Natural killer cell (primary cell): ENCODE results near the gene LNX2. TPM values are rescaled to one million over a fixed set of nuclear protein-coding genes. Genes with fewer than 3 reads are reported as not detected.

ENCODE experiments used
- ATAC-seq, 3 donors: fragments of 150-1000 bp in 2 of 3; fragments of 200-7000 bp in 1 of 3; cut with Tn5 transposase; 1 replicate in 1 of 3; 2 replicates in 2 of 3; pipeline ENCODE4 v1.10.0; 2021; ENCODE audit warnings: mild to moderate bottlenecking in 2 of 3, moderate library complexity in 2 of 3
- DNase-seq, 2 donors: peaks; one replicate each; pipeline versions ENCODE4 v3.0.0 to v3.0.0-alpha.2; 2013 to 2021; ENCODE audit warnings: mixed read lengths in 1 of 2
- H3K27ac ChIP-seq: one replicate; pipeline ENCODE4 v1.5.1; 2013; ENCODE audit warnings: mild to moderate bottlenecking, low read length
- H3K27me3 ChIP-seq: one replicate; pipeline ENCODE4 v1.6.1; 2013; ENCODE audit warnings: low read length; ENCODE audit not compliant: control insufficient read depth, insufficient read depth
- H3K36me3 ChIP-seq: one replicate; pipeline ENCODE4 v1.6.1; 2013; ENCODE audit warnings: low read length; ENCODE audit not compliant: control insufficient read depth, insufficient read depth
- H3K4me1 ChIP-seq: one replicate; pipeline ENCODE4 v1.6.1; 2013; ENCODE audit warnings: low read length; ENCODE audit not compliant: control insufficient read depth, insufficient read depth
- H3K4me3 ChIP-seq: one replicate; pipeline ENCODE4 v1.5.1; 2013; ENCODE audit warnings: low read length
- H3K9me3 ChIP-seq: one replicate; pipeline ENCODE4 v1.6.1; 2013; ENCODE audit warnings: low read length; ENCODE audit not compliant: control insufficient read depth, insufficient read depth
- H3K27ac Mint-ChIP-seq, 2 donors: one replicate each; pipeline ENCODE4 v1.8.0; 2022; ENCODE audit warnings: mild to moderate bottlenecking in 2 of 2, mixed read lengths in 2 of 2, moderate library complexity in 1 of 2
- H3K27me3 Mint-ChIP-seq, 2 donors: one replicate each; pipeline ENCODE4 v1.8.0; 2022; ENCODE audit warnings: low read depth in 2 of 2, mixed read lengths in 2 of 2
- H3K36me3 Mint-ChIP-seq: one replicate; pipeline ENCODE4 v1.8.0; 2022; ENCODE audit warnings: mixed read lengths
- H3K4me1 Mint-ChIP-seq, 2 donors: one replicate each; pipeline ENCODE4 v1.8.0; 2022; ENCODE audit warnings: mixed read lengths in 2 of 2
- H3K4me3 Mint-ChIP-seq: one replicate; pipeline ENCODE4 v1.8.0; 2022; ENCODE audit warnings: mild to moderate bottlenecking, moderate library complexity, mixed read lengths
- H3K9me3 Mint-ChIP-seq, 2 donors: one replicate each; pipeline ENCODE4 v1.8.0; 2022; ENCODE audit warnings: mixed read lengths in 2 of 2
- CTCF ChIP-seq: fragments of 200-600 bp; IDR thresholded peaks from one replicate; pipeline ENCODE4 v1.8.0; 2022; ENCODE audit warnings: antibody characterized with exemption
- WGBS: methylation state at CpG from one replicate; pipeline ENCODE4 v1.1.7; 2013; ENCODE audit warnings: missing lambda C conversion rate; ENCODE audit not compliant: insufficient coverage; 5-methylcytosine and 5-hydroxymethylcytosine counted together
- intact Hi-C: fragments of 100-400 bp; cut with micrococcal nuclease; formaldehyde crosslinking; loops from one replicate; pipeline ENCODE4 v1.14.2; 2022
- total RNA-seq, 4 donors: library from RNA; stranded (reverse); fragments of 120-200 nt in 1 of 4; gene quantifications; one replicate each; pipeline versions ENCODE4 v1.2.3 to v1.2.4, GENCODE V29; 2013 to 2022

LNX2 gene
- total RNA-seq, 3 donors from 2014 or later (not counting 1 experiment from before 2014, with no cell fraction given) = 4.5 to 6.6 (median 5.0) TPM

GRCh38 chr13:27549406-27549981 lies 70.8 kb downstream of the LNX2 start:
- H3K4me1 ChIP-seq = no peaks in the 10 kb centered on the region
- TF ChIP-seq CTCF = no peak
- DNase-seq (no peak), ATAC-seq (no peak)
- H3K27me3 ChIP-seq = no peaks in the 10 kb centered on the region
- intact Hi-C loops = no loop called here
- no peak overlapping the region for H3K4me3 ChIP-seq
- 97% methylated on average over 7 of the region's 8 CpGs for WGBS
- Mint-ChIP-seq H3K4me1 (no peaks in the 10 kb centered on the region), H3K27ac (no peak overlapping the region), H3K36me3 (peaks cover 23% of the 10 kb centered on the region), H3K9me3 (no peaks in the 10 kb centered on the region), H3K27me3 (no peaks in the 10 kb centered on the region), H3K4me3 (no peak overlapping the region)
- H3K36me3 ChIP-seq = peaks cover 38% of the 10 kb centered on the region
- no peak overlapping the region for H3K27ac ChIP-seq
- no peaks in the 10 kb centered on the region for H3K9me3 ChIP-seq

GRCh38 chr13:27542220-27542619 lies 78.1 kb downstream of the LNX2 start:
- no peaks in the 10 kb centered on the region for H3K4me1 ChIP-seq
- 100% methylated on average over 2 of the region's 3 CpGs for WGBS
- DNase-seq (no peak), ATAC-seq (no peak)
- no peak overlapping the region for H3K4me3 ChIP-seq
- no peak for TF ChIP-seq CTCF
- no peak overlapping the region for H3K27ac Mint-ChIP-seq
- H3K36me3 ChIP-seq = no peaks in the 10 kb centered on the region
- no peak overlapping the region for H3K4me3 Mint-ChIP-seq
- intact Hi-C loops = no loop called here
- H3K9me3 ChIP-seq = no peaks in the 10 kb centered on the region
- no peaks in the 10 kb centered on the region for H3K36me3 Mint-ChIP-seq
- H3K9me3 Mint-ChIP-seq = no peaks in the 10 kb centered on the region
- H3K27ac ChIP-seq = no peak overlapping the region
- no peaks in the 10 kb centered on the region for H3K4me1 Mint-ChIP-seq
- H3K27me3 ChIP-seq = no peaks in the 10 kb centered on the region
- H3K27me3 Mint-ChIP-seq = no peaks in the 10 kb centered on the region

GRCh38 chr13:27541386-27541785 lies 78.9 kb downstream of the LNX2 start:
- Mint-ChIP-seq H3K27me3 (no peaks in the 10 kb centered on the region), H3K4me1 (no peaks in the 10 kb centered on the region), H3K9me3 (no peaks in the 10 kb centered on the region), H3K36me3 (no peaks in the 10 kb centered on the region), H3K27ac (no peak overlapping the region), H3K4me3 (no peak overlapping the region)
- intact Hi-C loops = no loop called here
- TF ChIP-seq CTCF = no peak
- H3K9me3 ChIP-seq = no peaks in the 10 kb centered on the region
- 97% methylated on average over 3 of the region's 3 CpGs for WGBS
- no peak overlapping the region for H3K4me3 ChIP-seq
- no peaks in the 10 kb centered on the region for H3K36me3 ChIP-seq
- no peak overlapping the region for H3K27ac ChIP-seq
- ATAC-seq (no peak), DNase-seq (no peak)
- no peaks in the 10 kb centered on the region for H3K27me3 ChIP-seq
- H3K4me1 ChIP-seq = no peaks in the 10 kb centered on the region
